Loucy (cell line): ENCODE data around the gene FAM193A.
"Not testable (repeated sequence)": the region's sequence is repeated elsewhere in the genome, so short reads cannot be mapped to it uniquely, and the experiment has no call there.

Experiments
- EZH2phosphoT487 ChIP-seq: fragments of 200-600 bp; IDR thresholded peaks from 2 replicates; pipeline ENCODE4 v1.6.1; 2018; ENCODE audit warnings: antibody characterized with exemption, mild to moderate bottlenecking, moderate library complexity, borderline replicate concordance
- TF ChIP-seq, protein P1 (sequence below): fragments of 200-600 bp; sonication (generic); conservative IDR thresholded peaks from 2 replicates; pipeline ENCODE4 v1.5.1; 2014; ENCODE audit warnings: mild to moderate bottlenecking, antibody characterized with exemption, low read length

DNA sequence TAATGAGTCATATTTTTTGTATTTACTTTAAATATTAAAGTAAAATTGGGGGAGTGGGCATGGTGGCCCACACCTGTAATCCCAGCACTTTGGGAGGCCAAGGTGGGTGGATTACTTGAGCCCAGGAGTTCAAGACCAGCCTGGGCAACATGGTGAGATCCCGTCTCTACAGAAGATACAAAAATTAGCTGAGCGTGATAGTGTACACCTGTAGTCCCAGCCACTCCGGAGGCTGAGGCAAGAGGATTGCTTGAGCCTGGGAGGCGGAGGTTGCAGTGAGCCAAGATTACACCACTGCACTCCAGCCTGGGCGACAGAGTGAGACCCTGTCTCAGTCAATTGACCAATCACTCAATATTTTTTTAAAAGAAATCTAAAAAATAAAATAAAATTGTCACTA lies 100.5 kb downstream of the FAM193A start:
- TF ChIP-seq, protein P1, sequence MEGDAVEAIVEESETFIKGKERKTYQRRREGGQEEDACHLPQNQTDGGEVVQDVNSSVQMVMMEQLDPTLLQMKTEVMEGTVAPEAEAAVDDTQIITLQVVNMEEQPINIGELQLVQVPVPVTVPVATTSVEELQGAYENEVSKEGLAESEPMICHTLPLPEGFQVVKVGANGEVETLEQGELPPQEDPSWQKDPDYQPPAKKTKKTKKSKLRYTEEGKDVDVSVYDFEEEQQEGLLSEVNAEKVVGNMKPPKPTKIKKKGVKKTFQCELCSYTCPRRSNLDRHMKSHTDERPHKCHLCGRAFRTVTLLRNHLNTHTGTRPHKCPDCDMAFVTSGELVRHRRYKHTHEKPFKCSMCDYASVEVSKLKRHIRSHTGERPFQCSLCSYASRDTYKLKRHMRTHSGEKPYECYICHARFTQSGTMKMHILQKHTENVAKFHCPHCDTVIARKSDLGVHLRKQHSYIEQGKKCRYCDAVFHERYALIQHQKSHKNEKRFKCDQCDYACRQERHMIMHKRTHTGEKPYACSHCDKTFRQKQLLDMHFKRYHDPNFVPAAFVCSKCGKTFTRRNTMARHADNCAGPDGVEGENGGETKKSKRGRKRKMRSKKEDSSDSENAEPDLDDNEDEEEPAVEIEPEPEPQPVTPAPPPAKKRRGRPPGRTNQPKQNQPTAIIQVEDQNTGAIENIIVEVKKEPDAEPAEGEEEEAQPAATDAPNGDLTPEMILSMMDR = not testable (repeated sequence)
- TF ChIP-seq EZH2phosphoT487 = not testable (repeated sequence)
